Gastrocnemius medialis (tissue), 4 donors: ENCODE data around the gene NPAS4.

Experiments
- CTCF ChIP-seq, 5 experiments: fragments of 450-650 bp in 3 of 5; fragments of 200-600 bp in 2 of 5; sonication (generic) in 2 of 5; IDR thresholded peaks in 4 of 5; conservative IDR thresholded peaks in 1 of 5; 1 replicate in 4 of 5; 2 replicates in 1 of 5; pipeline ENCODE4 v1.5.1; 2016 to 2019; ENCODE audit warnings: antibody characterized with exemption in 5 of 5, mild to moderate bottlenecking in 3 of 5, moderate library complexity in 3 of 5
- POLR2A ChIP-seq, 2 donors: fragments of 450-650 bp; IDR thresholded peaks; one replicate each; pipeline ENCODE4 v1.6.1; 2017; ENCODE audit warnings: antibody characterized with exemption in 2 of 2, mild to moderate bottlenecking in 2 of 2, moderate library complexity in 2 of 2

- TF ChIP-seq POLR2A (IDR thresholded peaks at IDR 0.05) (no peak), CTCF (IDR thresholded peaks at IDR 0.05 in 4 of 5, conservative IDR thresholded peaks at IDR 0.05 in 1 of 5) (no peak)
Measured at GRCh38 chr11:66432597-66432996, 11.8 kb downstream of the NPAS4 start.
